ENCODE measurements around the gene CBX7.
"Not testable (repeated sequence)": the region's sequence is repeated elsewhere in the genome, so short reads cannot be mapped to it uniquely, and the experiment has no call there.

The CBX7 gene

GRCh38 chr22:39174498-39175352, 22.2 kb upstream of the CBX7 start:
- peak; percentile 39 to 46 for DNase-seq (ENCODE audit: low read depth in 1 of 2, low spot score in 1 of 2)

- DNase-seq (ENCODE audit: low read depth in 1 of 2, low spot score in 1 of 2): peak in 1 of 2 donors; percentile 21
Observed at GRCh38 chr22:39173787-39174497, 21.5 kb upstream of the CBX7 start.

GRCh38 chr22:39173050-39173706, 20.7 kb upstream of the CBX7 start:
- DNase-seq (ENCODE audit: low read depth in 1 of 2, low spot score in 1 of 2): no peak

- not testable (repeated sequence) for DNase-seq (ENCODE audit: low read depth in 1 of 2, low spot score in 1 of 2)
Observed at GRCh38 chr22:39172265-39173049, 20.0 kb upstream of the CBX7 start.

GRCh38 chr22:39171623-39172264, 19.3 kb upstream of the CBX7 start:
- DNase-seq (ENCODE audit: low read depth in 1 of 2, low spot score in 1 of 2): no peak

GRCh38 chr22:39170825-39171622, 18.5 kb upstream of the CBX7 start:
- DNase-seq (ENCODE audit: low read depth in 1 of 2, low spot score in 1 of 2): peak; percentile 75 to 77

- no peak for DNase-seq (ENCODE audit: low read depth in 1 of 2, low spot score in 1 of 2)
Observed at GRCh38 chr22:39169797-39170466, 17.5 kb upstream of the CBX7 start.

- no peak for DNase-seq (ENCODE audit: low read depth in 1 of 2, low spot score in 1 of 2)
Observed at GRCh38 chr22:39166547-39166946, 14.1 kb upstream of the CBX7 start.

GRCh38 chr22:39156093-39156492, 3.6 kb upstream of the CBX7 start:
- DNase-seq (ENCODE audit: low read depth in 1 of 2, low spot score in 1 of 2): not testable (repeated sequence)

- no peak for DNase-seq (ENCODE audit: low read depth in 1 of 2, low spot score in 1 of 2)
Observed at GRCh38 chr22:39155421-39155820, 2.9 kb upstream of the CBX7 start.

- DNase-seq (ENCODE audit: low read depth in 1 of 2, low spot score in 1 of 2): no peak
Observed at GRCh38 chr22:39153220-39153717, 789 bp upstream of the CBX7 start.

- no peak for DNase-seq (ENCODE audit: low read depth in 1 of 2, low spot score in 1 of 2)
Observed at GRCh38 chr22:39152024-39152510, 413 bp downstream of the CBX7 start.

- DNase-seq (ENCODE audit: low read depth in 1 of 2, low spot score in 1 of 2): no peak
Observed at GRCh38 chr22:39151329-39151975, 1.0 kb downstream of the CBX7 start.

GRCh38 chr22:39150848-39151215, 1.6 kb downstream of the CBX7 start:
- no peak for DNase-seq (ENCODE audit: low read depth in 1 of 2, low spot score in 1 of 2)

- DNase-seq (ENCODE audit: low read depth in 1 of 2, low spot score in 1 of 2): no peak
Observed at GRCh38 chr22:39149915-39150847, 2.3 kb downstream of the CBX7 start.

GRCh38 chr22:39148727-39149535, 3.5 kb downstream of the CBX7 start:
- DNase-seq (ENCODE audit: low read depth in 1 of 2, low spot score in 1 of 2): peak in 1 of 2 donors; percentile 65
